TTC549 (cell line): ENCODE data around the gene EVL.

Experiments used
- FAIRE-seq: peaks from 2 replicates; lab custom pipeline; 2012; peaks lifted over from hg19 to GRCh38; lab: Jason Lieb, UNC

Gene EVL

DNA sequence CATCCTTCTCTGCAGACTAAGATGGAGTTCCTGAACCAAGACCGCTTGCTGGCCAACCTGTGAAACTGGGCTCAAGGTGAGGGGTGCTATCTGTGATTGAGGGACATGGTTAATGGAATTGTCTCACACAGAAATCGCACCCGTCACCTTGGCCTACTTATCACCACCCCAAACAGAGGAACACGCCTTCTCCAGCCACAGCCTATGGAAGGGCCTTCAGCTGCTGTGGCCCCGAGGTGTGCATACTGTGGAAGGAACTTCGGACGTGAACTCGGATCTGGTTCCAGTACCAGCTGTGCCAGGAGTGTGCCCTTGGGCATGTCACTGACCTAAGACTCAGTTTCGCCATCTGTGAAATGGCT is 44.4 kb downstream of the EVL start:
- no peak for FAIRE-seq

GRCh38 chr14:100110816-100111215 is 45.6 kb downstream of the EVL start:
- FAIRE-seq = no peak

DNA sequence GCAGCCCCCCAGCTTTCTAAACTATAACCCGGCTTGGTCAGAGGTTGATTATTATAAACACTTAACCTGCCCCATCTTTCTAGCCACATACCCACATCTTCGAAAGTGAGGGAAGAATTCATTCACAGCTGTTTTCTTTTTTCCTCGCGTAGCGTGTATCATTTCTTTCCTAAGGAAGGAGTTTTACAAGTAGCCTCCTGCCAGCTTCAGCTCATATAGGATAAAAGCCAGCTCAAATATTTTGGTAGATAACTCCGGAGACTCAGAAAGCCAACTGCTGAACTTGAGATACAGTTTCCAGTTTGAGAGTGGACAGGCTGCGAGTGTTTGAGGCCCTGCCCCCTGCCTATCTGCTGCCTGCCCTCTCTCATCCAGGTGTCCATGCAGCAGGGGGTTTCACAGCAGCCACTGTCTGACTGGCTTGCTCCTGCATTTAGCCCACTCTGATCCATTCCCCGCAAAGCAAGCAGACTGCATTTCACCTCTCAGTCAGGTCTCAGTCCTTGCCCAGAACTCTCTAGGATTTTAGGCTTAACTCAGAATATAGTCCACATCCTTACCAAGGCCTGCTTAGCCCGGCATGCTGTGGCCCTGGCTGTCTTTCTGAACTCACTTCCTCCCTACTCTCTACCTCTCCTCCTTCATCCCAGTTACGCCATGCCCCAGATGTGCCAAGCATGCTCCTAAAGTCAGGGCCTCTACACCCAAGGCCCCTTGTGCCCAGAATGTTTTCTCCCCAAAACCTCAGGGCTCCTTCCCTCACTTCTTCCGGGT is 46.9 kb downstream of the EVL start:
- FAIRE-seq = no peak

DNA sequence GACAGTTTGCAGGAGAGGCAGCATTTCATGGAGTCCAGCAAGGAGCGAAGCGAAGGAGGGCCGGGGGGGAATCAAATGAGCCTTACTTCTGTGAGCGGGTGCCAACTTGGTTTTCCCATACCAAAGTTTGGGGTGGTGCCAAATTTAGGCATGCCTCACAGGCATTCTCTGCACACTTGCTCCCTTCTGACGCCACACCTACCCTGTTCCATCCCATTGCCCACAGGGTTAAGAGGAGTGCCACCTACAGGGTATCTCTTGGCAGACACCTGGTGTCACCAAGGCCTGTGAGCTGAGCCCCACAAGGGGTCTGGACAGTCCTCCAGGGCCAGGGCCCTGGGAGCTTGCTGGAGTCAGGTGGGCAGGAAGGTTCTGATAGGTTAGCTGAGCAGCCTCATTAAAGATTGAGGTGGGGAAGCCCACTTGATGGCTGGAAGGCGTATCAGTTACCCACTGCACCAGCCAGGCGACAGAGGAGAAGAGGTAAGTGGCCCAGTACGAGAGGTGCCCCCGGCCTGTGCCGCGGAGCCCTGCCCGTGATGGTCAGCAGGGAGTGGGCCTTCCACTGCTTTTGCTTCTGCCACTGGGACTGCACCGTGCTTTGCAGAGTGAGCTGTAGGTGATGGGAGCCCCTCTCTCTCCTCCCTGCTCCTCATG is 49.0 kb downstream of the EVL start:
- FAIRE-seq = no peak

GRCh38 chr14:100115236-100115635 is 50.0 kb downstream of the EVL start:
- FAIRE-seq = no peak

DNA sequence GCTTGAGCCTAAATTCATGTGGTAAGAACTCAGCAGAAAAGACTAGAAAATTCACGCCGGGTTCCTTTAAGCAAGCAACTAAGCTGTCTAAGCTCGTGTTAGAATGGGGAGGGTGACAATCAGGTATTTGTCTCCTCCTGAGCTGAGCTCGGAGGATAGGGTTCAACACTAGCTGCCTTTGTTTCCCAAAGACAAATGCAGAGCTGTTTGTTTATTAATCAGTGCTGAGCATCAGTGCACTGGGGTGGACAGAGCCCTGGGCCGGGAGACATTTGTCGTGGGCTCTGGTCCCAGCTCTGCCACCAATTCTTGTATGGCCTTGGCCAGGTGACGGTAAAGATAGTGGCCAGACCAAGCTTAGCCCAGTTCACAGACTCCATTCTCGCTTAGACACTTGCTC is 50.5 kb downstream of the EVL start:
- no peak for FAIRE-seq

DNA sequence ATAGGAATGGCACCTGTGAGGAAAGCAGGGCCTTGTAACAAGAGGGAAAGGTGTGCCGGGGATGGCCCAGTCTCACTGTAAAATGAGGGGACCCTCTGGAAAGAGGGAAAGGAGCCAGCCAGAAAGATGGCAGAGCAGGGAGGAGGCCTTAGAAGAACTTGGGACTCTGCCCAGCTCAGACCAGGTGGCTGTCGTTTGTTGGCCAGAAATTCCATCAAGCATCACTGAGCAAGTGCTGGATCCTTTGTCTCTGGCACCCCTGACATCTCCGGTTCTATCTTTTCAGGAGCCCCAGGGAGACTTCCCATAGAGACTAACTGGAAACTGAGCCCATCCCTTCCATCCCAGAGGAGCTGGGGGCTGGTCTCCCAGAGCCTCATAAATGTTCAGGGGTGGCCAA is 50.9 kb downstream of the EVL start:
- FAIRE-seq = no peak

GRCh38 chr14:100117026-100117425 is 51.8 kb downstream of the EVL start:
- no peak for FAIRE-seq

- FAIRE-seq = no peak
Measured at GRCh38 chr14:100117633-100118395, 52.6 kb downstream of the EVL start.

DNA sequence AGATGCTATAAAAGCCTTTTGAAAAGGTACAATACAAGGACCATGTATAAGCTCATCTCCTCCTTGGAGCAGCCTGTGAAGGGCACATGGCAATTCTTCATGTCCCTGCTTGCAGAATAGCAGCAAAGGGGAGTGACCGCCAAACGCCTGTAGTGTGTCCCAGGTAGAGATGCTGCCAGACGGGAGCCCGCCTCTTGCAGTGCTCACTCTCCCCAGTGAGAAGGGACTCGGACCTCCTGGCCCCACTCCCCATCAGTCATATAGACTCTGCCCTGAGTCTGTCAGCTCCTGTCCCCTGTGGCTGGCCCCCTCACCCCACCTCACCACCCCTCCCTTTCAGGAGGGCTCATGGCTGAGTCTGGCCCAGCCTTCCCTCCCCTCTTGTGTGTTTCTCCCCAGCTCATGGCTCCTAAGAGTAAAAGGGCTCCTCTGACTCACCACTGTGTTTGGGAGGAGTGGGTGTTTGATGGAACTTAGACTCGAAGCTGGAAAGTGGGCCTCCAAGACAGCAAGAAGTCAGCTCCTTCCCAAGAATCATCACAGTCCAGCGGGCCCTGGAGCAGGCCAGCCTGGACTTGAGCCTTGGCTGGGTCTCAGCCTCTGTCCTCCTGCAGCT is 53.3 kb downstream of the EVL start:
- FAIRE-seq = no peak

DNA sequence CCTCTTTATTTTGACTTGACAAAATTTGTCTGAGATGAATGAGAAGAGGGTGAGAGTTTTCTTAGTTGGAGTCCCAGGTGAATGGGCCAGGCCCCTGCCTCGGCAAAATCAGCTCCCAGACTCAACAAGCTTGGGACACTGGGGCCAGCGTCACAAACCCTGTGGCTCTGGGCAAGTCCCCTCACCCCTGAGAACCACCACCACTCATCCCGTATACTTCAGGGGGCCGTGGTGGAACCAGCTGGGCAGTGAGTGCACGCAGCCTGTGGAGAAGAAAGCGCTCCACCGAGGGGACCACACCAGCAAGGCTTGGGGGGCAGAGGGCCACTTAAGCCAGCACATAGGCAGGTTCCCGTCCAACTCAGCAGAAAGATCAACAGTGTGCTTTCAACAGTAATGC is 54.0 kb downstream of the EVL start:
- FAIRE-seq = no peak

DNA sequence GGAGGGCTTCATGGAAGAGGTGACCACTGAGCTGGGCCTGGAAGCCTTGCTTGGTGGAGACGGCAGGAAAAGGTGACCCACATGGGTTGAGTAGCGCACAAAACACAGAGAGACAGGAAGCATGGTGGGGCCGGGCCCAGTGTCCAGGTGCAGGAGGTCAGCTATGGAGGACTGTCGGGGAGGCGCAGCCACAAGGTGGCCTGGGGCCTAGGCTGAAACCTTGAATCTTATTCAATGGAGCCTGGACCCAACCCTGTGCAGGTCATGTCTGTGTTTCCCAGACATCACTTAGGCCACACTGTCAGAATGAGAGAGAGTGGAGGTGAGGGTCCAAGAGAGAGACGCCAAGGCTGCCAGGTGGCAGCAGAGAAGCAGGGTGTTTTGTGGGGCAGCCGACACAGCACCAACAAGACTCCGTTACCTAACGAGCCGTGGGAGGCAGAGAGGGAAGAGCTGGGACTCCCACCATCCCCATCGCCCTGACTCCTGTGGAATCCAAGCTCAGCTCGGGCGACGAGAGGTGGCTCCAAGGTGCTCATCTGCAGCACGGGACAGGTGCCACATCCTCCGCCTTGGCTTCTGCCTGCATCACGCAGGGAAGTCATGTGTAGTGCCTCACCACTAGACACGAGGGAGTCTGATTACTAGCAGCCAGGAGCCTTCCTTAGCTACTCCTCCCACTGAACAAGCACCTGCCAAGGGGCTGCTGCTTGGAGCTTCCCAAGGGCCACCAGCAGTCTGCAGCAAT is 55.5 kb downstream of the EVL start:
- no peak for FAIRE-seq

GRCh38 chr14:100121643-100122480 is 56.6 kb downstream of the EVL start:
- no peak for FAIRE-seq

- FAIRE-seq = no peak
Measured at GRCh38 chr14:100122481-100123223, 57.4 kb downstream of the EVL start.

GRCh38 chr14:100123618-100124017 is 58.4 kb downstream of the EVL start:
- FAIRE-seq = no peak

- FAIRE-seq = no peak
Measured at GRCh38 chr14:100124551-100125088, 59.4 kb downstream of the EVL start.

DNA sequence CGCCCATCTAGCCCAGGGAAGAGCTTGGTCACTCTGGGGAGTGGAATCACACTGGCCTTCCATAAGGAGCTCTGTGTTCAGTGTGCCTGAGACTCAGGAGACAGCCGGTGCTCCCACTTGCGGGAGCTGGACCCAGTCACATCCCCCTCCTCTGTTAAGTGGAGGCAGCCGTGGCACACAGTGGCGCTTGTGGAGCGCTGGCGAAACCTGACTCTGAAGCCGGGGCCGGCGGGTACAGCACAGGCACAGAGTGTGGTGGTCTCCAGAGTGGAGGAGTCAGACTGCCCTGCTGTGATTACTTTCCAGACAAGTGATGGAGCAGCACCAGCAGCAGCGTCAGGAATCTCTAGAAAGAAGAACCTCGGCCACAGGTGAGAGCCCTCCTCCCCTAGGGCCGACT is 61.2 kb downstream of the EVL start:
- FAIRE-seq = no peak

DNA sequence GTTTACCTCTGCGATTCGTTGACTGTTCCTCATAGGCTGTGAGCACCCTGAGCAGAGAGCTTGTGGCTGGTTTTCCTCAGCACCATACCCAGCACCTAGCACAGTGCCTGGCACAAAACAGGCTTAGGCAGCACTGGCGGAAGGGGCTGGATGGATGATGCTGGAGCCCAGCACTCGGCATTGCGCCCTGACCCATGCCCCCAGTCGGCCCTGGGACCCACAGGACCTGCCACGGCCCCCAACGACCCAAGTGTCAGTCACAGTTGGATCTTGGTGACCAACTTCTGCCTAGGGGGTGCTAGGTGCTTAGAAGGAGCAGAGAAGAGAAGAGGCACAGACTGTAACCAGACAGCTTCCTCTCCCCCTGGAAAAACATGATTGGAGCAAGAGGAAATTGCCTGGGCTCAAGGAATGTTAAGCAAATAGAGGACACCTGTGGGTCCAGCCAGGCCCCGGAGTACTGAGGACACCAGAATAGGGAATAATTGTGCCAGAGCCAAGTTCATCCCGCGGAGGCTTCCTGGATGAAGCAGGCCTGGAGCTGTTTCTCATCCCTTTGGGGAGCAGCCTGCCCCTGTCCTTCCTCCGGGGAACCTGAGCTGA is 62.7 kb downstream of the EVL start:
- no peak for FAIRE-seq

GRCh38 chr14:100128688-100129087 is 63.5 kb downstream of the EVL start:
- no peak for FAIRE-seq

DNA sequence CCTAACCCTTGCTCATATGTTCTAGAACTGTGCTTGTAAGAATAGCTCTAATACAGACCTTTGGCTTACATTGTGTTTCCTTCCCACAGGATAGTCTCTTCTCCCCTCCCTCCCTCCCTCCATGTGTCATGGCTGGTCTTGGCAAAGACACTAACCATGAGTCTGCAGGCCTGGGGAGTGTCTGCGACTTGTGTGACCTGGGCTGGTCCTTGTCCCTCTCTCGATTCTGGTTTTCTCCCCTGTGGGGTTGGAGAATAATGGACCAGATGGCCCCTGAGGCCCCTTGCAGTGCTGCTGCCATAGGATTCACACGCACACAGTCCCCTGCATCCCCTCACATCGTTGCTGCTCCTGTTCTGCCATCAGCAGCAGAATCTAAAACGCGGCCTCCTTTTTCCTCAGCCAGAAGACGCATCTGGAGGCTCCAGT is 64.0 kb downstream of the EVL start:
- FAIRE-seq = no peak
